GF-D8 (cell line): Measurements from ENCODE around the gene CXCL14.

ENCODE experiments used
- DNase-seq: peaks from one replicate; lab custom pipeline; 2025; lab: John Stamatoyannopoulos, UW

Gene CXCL14

DNA sequence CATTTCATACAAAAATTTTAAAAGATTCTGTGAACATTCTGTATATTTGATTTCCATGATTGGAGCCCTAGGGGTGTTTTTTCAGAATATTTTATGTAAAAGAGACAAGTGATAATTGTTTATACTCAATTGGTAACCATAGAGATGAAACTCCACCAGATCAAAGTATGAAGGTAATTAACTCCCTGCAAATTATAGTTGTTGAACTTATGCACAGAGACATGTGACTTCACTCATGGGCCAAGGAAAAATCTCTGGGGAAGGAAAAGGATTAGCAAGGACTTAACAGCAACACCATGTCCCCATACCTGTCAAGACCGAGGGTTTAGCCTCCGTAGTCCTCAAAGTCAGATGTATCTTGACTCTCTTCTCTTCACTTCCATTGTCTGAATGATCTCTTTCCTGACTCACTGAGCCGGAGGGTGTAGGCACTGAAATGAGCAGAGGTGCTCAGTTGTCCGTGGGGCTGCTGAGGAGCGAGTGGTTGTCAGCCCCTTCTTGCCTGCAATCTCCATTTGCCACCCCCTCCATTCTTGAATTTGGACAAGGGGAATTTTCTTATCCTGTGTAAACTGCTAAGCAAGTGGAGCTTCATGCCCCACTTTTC, 17.5 kb upstream of the CXCL14 start:
- DNase-seq: no peak

DNA sequence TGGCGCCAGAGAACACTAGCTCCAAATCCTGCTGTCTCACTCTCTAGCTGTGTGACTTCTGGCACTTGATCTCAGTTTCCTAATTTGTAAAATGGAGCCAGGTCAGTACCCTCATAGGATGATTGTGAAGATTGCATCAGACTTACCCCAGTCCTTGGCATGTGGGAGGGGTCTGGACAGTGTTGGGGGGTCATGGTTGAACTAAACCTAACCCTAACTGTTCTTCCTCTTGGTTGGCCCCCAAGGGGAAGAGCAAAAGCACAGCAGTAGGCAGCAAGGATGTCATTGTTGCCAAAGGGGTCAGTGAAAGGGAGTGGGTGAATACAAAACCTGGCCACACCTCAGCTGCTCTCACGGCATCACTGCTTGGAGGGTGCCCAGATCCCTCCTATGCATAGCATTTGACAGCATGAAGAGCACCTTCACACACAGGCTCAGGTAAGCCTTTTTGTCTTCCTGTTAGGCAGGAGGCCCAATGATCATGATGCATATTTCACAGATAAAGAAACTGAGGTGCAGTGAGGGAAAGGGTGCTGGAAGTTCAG, 15.7 kb upstream of the CXCL14 start:
- no peak for DNase-seq

DNA sequence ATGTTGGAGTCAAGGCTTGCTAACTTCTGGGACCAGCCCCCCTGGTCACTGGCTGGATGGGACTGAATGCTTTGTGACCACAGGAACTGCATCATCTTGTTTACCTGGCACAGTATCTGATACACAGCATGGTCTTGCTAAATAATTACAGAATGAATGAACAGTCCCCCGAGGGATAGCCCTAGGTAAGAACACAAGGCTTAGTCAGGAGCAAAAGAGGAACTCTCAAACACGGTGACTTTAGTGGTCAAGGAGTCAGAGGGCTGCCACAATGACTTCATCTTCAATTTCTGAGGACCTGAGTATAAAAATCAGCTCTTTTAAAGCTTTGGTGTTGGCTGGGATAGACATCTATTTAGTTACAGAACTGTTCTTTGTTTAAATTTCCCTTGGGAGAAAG, 15.1 kb upstream of the CXCL14 start:
- no peak for DNase-seq

DNA sequence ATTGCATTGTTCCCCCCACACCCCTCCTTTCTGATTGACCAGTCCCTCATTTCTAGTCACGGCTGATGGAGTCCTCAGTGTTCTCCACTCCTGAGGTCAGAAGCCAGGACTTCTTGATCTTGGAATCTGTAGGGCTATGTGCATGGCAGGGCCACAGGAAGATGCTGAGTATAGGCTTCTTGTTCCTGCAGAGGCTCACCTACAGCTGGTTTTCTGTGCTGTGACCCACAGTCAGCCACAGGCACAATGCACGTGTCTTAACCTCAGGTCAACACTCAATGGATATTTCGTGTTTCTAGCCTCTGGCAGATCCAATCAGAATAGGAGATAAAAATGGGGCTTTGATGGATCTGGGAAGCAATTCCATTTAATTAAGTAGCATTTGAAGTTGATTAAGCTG, 14.3 kb upstream of the CXCL14 start:
- DNase-seq: no peak

DNA sequence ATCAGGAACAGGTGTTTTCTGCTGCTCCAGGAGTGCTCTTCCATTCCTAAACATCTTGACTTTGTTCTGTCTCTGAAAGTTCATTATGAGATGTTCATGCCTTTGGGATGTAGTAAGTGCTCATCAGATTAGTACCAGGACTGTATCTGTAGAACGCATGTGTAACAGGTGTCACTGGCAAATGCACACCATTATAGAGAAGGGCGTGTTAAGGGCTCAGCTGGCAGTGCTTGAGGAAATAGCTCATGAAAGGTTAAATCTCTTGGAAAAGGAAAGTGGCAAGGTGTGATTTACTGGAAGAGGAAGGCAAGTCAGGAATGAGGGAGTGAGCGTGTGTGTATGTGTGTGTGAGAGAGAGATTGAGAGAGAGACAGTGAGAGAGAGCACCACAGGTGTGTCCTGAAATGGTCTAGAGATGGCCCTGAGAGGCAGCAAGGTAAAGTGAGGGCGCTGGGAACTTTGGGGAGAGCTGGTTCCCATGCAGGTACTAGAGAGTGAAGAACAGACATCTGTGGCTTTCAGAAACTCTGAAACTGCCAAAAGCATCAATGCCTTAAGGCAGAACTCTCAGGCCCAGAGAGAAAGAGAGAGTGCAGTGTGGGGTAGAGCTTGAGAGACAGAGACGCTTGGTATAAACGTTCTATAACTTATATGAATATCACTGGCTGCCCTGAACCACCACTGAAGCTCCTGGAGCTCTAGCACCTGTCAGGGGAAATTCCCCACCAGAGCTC, 13.7 kb upstream of the CXCL14 start:
- DNase-seq: no peak

DNA sequence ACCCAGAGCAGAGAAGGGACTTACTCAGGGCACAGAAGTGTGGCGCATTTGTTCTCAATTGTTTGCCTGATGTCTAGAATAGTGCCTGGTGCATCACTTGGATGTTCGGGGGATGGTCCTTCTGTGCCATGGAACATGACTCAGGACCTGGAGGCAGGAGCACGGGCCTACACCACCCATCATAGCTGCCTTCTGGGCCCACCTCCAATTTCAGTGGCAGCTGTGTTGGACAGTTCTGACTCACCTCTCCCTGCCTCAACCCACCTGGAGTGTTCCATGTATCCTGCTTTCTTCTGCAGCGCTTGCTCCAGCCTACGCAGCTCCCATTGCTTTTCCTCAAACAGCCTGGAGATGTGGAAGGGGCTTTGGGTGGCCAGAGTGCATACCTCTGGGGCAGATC, 12.5 kb upstream of the CXCL14 start:
- no peak for DNase-seq

DNA sequence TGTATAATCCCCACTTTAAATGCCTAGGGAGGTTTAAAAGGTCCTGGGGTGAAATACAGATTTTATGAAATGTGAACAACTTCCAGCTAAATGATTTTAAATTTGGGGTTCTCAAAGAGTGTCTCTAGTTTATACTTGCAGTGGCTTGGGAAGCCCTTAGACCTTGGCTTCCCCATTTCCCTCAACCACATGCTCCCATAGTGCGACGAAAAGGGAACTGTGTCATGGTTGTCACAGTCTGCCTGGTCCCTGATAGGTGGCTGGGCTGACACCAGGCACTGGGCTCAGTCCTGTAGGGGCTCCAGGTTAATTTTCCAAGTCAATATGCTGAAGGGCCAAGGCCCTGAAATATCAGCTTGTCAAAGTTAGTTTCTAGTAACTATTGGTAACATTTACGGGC, 10.4 kb upstream of the CXCL14 start:
- no peak for DNase-seq

DNA sequence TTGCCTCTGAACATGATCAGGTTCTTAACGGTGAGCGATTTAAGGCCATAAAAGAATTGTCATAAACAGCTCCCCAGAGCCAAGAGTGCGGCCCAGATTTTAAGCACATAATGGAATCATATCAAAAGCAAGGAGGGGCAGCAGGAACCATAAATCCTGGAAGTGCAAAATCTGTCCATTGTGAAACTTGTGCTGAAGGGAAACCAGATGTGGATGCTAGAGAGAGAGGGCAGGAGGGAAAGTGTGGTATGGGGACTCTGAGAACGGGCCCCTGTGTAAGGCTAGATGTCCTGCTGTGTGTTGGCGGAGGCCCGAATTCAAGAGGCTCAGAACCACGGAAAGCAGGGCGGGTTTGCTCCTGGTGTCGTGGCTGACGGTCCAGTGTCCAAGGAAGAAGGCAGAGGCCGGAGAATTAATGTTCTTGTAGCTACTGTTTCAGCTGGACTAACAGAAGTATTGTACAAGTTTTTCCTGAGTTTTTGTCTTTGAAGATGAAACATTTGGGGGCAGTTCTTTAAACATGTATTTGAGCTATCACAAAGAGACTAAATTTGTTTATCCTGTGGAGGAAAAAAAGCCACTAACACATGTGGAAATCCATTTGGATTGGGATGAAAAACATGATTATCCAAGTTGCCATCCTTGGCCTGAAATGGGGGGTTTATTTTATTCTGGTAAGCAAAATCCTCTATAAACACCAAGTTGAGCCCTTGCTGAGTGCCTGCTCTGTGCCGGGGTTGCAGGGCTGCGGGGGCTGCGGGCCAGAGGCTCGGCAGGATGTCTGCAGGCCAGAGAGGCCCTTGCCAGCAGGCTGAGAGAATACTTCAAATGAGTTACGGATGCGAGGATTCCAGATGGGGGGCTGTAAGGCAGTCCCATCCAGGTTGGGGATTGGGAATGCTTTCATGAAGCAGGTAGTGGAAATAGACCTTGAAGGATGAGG, 9.2 kb upstream of the CXCL14 start:
- DNase-seq: no peak

DNA sequence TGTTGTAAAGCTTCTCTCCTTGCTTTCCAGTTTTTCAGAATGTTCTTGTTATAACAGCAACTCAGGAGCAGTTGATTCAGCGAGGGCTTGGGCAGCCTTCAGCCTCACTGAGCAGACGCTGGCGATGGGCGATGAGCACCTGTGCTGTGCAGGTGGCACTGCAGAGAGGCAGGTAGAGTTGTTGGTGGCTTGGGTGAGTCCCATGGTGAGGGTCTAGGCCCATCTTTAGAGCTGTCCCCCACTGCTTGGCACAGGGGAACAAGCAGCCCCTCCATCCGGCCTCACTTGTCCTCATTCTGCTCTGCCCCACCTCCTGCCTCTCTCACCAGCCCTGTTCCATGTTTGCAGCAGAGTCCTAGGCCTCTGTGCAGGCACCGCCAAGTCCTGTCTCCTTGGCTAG, 6.1 kb upstream of the CXCL14 start:
- no peak for DNase-seq

DNA sequence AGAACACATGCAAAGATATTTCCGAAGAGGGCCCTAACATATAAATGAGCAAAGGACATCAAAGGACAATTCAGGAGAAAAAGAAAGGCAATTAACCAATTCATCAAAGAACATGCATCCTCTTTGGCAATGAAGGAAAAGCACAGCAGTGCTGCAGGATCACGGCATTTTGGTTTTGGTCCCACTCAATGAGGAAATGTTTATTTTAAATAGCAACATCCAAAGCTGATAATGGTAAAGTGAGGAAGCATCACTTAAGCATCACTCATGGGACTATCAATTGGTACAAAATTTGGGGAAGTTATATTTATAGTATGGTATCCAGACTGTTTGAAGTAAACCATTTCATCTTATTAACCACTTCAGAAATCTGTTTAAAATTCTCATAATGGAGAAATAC, 5.5 kb upstream of the CXCL14 start:
- no peak for DNase-seq

DNA sequence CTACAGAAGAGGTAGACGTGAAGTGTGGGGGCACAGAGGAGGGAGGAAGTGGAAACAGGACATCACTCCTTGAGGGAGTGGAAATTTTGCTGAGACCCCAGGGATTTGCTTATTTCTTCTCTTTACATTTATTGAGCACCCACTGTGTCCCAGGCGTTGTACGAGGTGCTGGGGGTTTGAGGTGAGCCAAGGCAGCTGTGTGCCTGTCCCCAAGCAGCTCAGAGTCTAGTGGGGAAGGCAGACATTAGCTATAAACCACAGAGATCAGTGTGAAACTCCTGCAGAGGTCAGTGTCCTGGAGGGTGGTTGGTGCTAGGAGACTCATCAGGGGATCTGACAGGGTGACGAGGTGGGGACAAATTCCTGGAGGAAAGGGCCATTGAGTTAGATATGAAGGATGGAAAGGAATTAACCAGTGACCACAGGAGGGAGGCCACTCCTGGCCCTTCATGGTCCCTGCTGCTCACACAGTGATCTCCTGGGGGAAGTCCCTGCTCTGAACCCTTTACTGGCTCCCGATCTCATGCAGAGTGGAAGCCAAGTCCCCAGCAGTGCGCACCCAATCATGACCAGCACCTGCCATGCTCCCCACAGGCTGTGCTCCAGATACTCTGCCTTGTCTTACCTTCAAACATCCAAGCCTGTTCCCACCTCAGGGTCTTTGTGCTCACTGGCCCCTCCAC, 3.4 kb upstream of the CXCL14 start:
- DNase-seq: no peak

DNA sequence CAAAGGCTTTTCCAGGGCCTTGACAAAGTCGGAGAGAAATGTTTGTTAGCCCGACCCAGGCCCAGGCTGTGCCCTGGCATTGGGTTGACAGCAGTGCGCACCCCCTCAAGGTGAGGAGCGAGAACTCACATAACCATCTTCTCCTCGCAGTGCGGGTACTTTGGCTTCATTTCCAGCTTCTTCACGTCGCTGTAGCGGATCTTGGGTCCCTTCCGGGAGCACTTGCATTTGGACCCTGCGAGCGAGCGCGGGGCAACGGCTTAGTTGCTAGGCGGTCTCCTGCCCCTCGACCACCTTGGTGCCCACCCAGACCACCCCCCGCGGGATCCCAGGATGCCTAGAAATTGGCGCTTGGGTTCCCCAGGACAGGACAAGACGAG, 496 bp downstream of the CXCL14 start:
- no peak for DNase-seq

DNA sequence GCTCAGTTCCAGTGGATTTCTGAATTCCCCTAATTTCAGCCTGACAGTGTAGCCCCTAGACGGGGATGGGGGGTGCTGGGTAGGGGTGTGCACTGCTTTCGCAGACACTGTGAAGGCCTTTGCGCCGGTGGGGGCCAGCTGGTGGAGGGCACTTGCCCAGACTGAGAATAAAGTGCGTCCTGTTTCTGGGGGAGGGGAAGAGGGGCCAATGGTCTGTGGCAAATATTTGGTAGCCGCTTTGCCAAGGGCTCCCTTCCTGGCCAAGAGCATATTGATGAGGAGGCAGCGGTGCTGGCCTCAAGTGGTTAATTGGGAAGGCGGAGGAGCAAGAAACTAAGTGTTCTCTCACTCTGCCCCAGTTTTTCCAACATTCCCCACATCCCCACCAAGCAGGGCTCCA, 1.4 kb downstream of the CXCL14 start:
- DNase-seq: no peak

DNA sequence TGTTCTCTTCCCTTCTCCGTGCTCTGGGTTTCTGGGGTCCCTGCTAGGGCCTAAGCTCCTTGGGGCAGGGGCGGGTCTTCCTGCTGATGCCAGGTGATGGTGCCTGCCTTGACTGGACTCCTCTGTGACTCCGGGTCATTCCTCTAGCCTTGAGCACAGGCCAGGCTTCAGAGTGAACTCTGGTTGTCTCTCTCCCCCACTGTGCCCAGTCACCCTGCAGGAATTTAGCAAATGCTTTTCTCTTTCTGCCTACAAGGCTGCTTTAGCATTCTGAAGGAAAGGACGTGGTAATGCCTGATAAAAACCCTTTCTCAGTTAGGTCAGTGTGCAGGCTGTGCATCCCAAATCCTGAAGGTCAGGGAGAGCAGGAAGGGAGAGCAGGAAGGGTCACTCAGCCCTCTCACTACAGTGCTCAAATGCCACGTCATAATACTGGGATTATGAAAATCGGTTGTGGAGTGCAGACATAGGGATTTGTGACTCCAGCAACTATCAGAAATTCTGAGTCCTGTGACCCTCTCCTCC, 2.7 kb downstream of the CXCL14 start:
- no peak for DNase-seq

DNA sequence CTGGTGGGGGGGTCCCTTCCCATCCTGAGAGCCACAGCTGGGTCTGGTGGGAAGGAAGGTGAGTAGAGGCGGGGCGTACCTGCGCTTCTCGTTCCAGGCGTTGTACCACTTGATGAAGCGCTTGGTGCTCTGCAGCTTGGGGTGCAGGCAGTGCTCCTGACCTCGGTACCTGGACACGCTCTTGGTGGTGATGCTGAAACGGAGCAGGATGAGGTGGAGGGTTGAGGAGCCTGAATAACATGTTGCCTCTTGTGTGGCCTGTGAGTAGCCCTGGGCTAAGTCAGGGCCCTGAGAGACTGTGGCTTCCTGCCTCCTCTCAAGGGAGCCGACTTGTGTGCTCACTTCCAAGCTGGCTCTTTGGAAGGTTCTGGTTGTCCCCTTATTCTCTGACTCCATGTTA, 4.3 kb downstream of the CXCL14 start:
- DNase-seq: no peak

DNA sequence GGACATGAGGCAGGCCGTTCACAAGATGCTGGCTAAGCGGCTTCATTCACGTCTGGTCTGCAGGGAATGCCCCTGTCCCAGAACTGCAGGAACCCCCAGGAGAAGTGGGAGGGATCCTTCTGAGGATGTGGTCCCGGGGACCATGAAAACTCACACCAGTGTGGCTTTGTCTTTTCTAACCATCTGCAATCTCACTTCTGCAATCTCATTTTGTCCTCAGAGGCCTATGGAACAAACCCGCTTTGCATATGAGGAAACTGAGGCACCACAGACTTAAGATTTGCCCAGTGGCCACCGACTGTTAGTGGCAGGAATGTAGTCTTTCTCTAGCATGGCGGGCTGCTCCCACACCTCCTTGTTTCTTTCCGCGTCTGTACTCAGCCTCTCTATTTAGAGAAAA, 6.9 kb downstream of the CXCL14 start:
- DNase-seq: no peak

DNA sequence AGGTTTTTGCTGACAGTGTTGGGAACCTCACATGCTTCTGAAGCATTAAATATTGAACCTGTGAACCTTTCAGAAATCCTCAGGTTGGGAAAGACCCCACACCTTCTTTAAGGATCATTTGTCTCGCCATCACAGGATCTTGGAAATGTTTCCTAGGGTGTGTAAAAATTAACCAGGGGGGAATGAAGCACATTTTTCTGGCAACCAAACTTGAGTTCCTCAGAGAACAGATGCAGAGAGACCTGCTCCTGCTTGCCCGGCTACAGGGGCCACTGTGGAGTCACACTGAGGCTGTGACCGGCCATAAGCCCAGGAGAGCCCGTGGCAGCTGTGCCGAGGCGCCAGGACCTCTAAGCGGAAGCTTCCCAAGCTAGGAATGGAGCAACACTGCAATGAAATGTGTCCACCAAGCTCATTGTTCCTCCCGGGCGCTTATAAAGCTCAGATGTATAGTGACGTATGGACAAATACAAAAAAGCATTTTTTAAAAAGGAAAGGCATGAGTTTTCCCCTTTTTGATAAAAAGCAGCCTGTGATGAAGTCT, 7.7 kb downstream of the CXCL14 start:
- no peak for DNase-seq

DNA sequence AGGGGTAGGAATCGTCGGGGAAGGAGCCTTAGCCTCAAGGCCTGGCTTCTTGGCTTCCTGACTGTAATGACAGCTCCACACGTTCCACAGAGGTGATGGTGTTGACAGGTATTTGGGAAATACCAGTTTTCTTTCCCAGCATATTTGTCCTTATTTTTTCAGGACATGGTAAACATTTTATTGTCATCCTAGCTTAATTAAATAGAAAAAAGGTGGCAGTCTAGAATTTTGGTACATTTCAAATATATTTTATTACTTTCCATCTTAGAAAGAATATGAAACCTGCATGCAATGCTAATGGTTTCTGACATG, 8.4 kb downstream of the CXCL14 start:
- no peak for DNase-seq

DNA sequence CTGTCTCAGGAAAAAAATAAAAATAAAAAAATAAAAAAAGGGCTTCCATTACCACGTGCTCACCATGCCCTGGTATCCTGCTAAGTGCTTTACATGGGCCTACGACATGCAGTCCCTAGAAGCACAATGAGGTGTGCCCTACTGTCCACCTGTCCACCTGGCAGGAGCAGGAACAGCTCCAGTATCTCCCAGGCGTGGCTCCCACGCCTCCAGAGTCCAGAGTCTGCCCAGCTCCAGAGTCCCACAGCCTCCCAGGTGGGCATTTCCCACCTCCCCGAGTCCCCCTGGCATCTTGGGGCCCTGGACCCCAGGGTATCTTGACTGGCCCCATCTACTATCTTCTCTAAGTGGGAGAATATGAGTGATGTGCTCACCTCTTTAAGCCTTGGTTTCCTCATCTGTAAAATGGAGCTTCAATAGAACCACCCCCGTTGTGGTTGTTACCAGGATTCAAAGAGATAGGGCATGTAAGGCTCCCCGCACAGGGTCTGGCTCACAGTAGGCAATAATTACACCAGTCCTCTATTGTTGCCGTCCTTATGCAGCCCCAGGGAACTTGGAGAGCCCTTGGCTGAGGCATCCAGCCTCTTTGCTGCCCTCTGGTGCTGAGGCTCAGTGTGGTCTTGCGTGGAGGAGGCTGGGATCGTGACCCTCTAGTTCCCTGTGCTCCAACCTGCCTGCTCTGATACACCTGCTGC, 8.9 kb downstream of the CXCL14 start:
- DNase-seq: no peak

DNA sequence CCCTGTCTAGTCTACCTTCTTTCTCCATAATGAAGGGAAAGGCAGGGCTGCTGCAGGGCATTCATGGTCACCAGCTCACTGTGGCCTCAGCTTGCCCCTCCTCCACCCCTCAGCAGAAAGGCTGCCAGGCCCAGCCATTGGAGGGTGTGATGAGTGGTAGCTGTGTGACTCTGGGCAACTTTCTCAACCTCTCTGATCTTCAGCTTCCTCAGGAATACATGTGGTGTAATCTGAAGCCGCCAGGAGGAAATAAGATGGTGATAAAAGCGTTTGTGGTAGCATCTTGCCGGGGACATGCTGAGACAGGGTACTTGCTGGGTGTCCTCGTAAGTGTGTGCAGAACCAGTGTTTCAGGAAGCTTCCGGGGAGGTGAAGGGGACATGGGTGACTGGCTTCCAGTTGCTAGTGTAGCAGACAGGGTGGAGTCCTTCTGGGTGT, 9.8 kb downstream of the CXCL14 start:
- no peak for DNase-seq

DNA sequence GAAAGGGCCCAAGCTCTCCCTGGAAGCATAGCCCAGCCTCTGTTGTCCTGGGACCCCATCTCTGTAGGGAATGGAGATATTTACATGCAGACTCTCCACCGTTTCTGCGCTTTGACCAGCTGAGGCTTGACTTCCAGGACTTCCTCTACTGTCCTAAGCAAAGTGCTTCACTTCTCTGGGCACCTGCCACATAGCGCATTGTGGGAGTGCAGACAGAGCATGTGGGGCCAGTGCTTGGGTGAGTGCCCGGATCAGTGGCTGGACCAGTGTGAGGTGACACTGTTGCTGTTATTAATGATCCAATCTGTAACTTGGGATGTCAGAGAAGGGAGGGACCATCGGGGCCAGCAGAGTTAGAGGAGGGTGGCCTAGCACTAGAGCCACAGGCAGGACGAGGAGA, 10.5 kb downstream of the CXCL14 start:
- DNase-seq: no peak
